CD4-positive, CD25-positive, alpha-beta regulatory T cell (primary cell): ENCODE data around the gene PPP2R5C. TPM values are rescaled to one million over a fixed set of nuclear protein-coding genes. Genes with fewer than 3 reads are reported as not detected.
"Not testable (repeated sequence)": the region's sequence is repeated elsewhere in the genome, so short reads cannot be mapped to it uniquely, and the experiment has no call there.

ENCODE experiments used
- ATAC-seq, 2 donors: fragments of 150-1000 bp; cut with Tn5 transposase; one replicate each; pipeline ENCODE4 v1.10.0; 2021; ENCODE audit warnings: low read depth in 2 of 2, moderate number of reproducible peaks in 2 of 2, moderate library complexity in 1 of 2
- DNase-seq, 3 donors: peaks; one replicate each; pipeline versions ENCODE4 v3.0.0 to v3.0.0-alpha.2; 2012 to 2022; ENCODE audit warnings: mixed read lengths in 1 of 3
- H3K27ac ChIP-seq: one replicate; pipeline ENCODE4 v1.7.0; 2013; ENCODE audit warnings: mild to moderate bottlenecking, low read length; ENCODE audit not compliant: insufficient read depth, poor library complexity, severe bottlenecking
- H3K27me3 ChIP-seq: one replicate; pipeline ENCODE4 v1.7.0; 2013; ENCODE audit warnings: low read length; ENCODE audit not compliant: control insufficient read depth, insufficient read depth
- H3K36me3 ChIP-seq: one replicate; pipeline ENCODE4 v1.7.0; 2013; ENCODE audit warnings: mild to moderate bottlenecking, low read length, moderate library complexity; ENCODE audit not compliant: control insufficient read depth, insufficient read depth
- H3K4me1 ChIP-seq: 2 replicates; pipeline ENCODE4 v1.7.0; 2013; ENCODE audit warnings: mild to moderate bottlenecking, low read length; ENCODE audit not compliant: insufficient read depth, control insufficient read depth, poor library complexity, severe bottlenecking
- H3K4me3 ChIP-seq: one replicate; pipeline ENCODE4 v1.7.0; 2013; ENCODE audit warnings: low read depth, mild to moderate bottlenecking, low read length, moderate library complexity
- H3K9me3 ChIP-seq, 2 experiments: 1 replicate in 1 of 2; 2 replicates in 1 of 2; pipeline ENCODE4 v1.7.0; 2013; ENCODE audit warnings: low read length in 2 of 2, mild to moderate bottlenecking in 1 of 2, moderate library complexity in 1 of 2; ENCODE audit not compliant: control insufficient read depth in 2 of 2
- H3K27ac Mint-ChIP-seq, 3 donors: one replicate each; pipeline ENCODE4 v1.8.0; 2020 to 2022; ENCODE audit warnings: mild to moderate bottlenecking in 3 of 3, mixed read lengths in 3 of 3, moderate library complexity in 2 of 3
- H3K27me3 Mint-ChIP-seq: one replicate; pipeline ENCODE4 v1.8.0; 2022; ENCODE audit warnings: mild to moderate bottlenecking, mixed read lengths
- H3K36me3 Mint-ChIP-seq: one replicate; pipeline ENCODE4 v1.8.0; 2020; ENCODE audit warnings: mixed read lengths
- H3K4me1 Mint-ChIP-seq, 4 donors: one replicate each; pipeline ENCODE4 v1.8.0; 2020 to 2022; ENCODE audit warnings: mixed read lengths in 4 of 4, mild to moderate bottlenecking in 1 of 4
- H3K4me3 Mint-ChIP-seq, 4 donors: one replicate each; pipeline ENCODE4 v1.8.0; 2020 to 2022; ENCODE audit warnings: mild to moderate bottlenecking in 4 of 4, mixed read lengths in 4 of 4, moderate library complexity in 3 of 4
- H3K9me3 Mint-ChIP-seq, 7 donors: one replicate each; pipeline ENCODE4 v1.8.0; 2020 to 2022; ENCODE audit warnings: mixed read lengths in 7 of 7, mild to moderate bottlenecking in 3 of 7, moderate library complexity in 2 of 7
- polyA plus RNA-seq, 4 donors: library from polyadenylated mRNA; unstranded; fragments of 300-500 nt; fragmentation: Illumina TruSeq; gene quantifications; one replicate each; pipeline ENCODE4 v1.2.3, GENCODE V29; 2021
- total RNA-seq: library from RNA; stranded (reverse); gene quantifications from one replicate; pipeline ENCODE4 v1.2.3, GENCODE V29; 2022

The PPP2R5C gene
- total and polyA plus RNA-seq, 5 donors from 2014 or later = 244 to 650 (median 282) TPM

- no peak overlapping the region for H3K27ac Mint-ChIP-seq
- H3K36me3 Mint-ChIP-seq = no peaks in the 10 kb centered on the region
- peaks cover 31% of the 10 kb centered on the region for H3K27me3 Mint-ChIP-seq
- H3K9me3 Mint-ChIP-seq = peaks cover 0 to 32% (median 14%) of the 10 kb centered on the region in 7 donors
- Histone ChIP-seq H3K4me3 (no peak overlapping the region), H3K9me3 (peaks cover 3 to 19% of the 10 kb centered on the region in 2 experiments), H3K27ac (no peak overlapping the region), H3K4me1 (no peaks in the 10 kb centered on the region), H3K27me3 (no peaks in the 10 kb centered on the region), H3K36me3 (no peaks in the 10 kb centered on the region)
- ATAC-seq (no peak), DNase-seq (no peak)
- H3K4me1 Mint-ChIP-seq = peaks cover 0 to 3% (median 0%) of the 10 kb centered on the region in 4 donors
- H3K4me3 Mint-ChIP-seq = no peak overlapping the region
Measured at GRCh38 chr14:101743701-101744100, 17.8 kb upstream of the PPP2R5C start.

- not testable (repeated sequence) for ATAC-seq, H3K27ac Mint-ChIP-seq, H3K4me3 Mint-ChIP-seq, H3K27ac ChIP-seq, H3K36me3 ChIP-seq, H3K36me3 Mint-ChIP-seq, DNase-seq, H3K4me1 ChIP-seq, H3K4me3 ChIP-seq, H3K27me3 ChIP-seq, H3K4me1 Mint-ChIP-seq
- peaks cover 3 to 19% of the 10 kb centered on the region in 2 experiments for H3K9me3 ChIP-seq
- peaks cover 37% of the 10 kb centered on the region for H3K27me3 Mint-ChIP-seq
- peaks cover 0 to 32% (median 14%) of the 10 kb centered on the region in 7 donors for H3K9me3 Mint-ChIP-seq
Measured at GRCh38 chr14:101744382-101744781, 17.1 kb upstream of the PPP2R5C start.

GRCh38 chr14:101749756-101750155, 11.8 kb upstream of the PPP2R5C start:
- Mint-ChIP-seq H3K27me3 (peaks cover 62% of the 10 kb centered on the region), H3K9me3 (peaks cover 2 to 14% (median 4%) of the 10 kb centered on the region in 7 donors)
- not testable (repeated sequence) for H3K27ac Mint-ChIP-seq, H3K4me3 Mint-ChIP-seq, ATAC-seq, DNase-seq, H3K36me3 Mint-ChIP-seq, H3K36me3 ChIP-seq, H3K9me3 ChIP-seq, H3K4me1 ChIP-seq, H3K27ac ChIP-seq, H3K4me1 Mint-ChIP-seq, H3K4me3 ChIP-seq
- peaks cover 27% of the 10 kb centered on the region for H3K27me3 ChIP-seq

- H3K4me1 Mint-ChIP-seq = peaks cover 2 to 7% (median 5%) of the 10 kb centered on the region in 4 donors
- H3K9me3 ChIP-seq = peaks cover 0 to 9% of the 10 kb centered on the region in 2 experiments
- ATAC-seq (no peak), DNase-seq (no peak)
- peaks cover 3% of the 10 kb centered on the region for H3K4me1 ChIP-seq
- H3K27me3 Mint-ChIP-seq = peaks cover 44% of the 10 kb centered on the region
- peaks cover 2 to 10% (median 4%) of the 10 kb centered on the region in 7 donors for H3K9me3 Mint-ChIP-seq
- no peak overlapping the region for H3K4me3 Mint-ChIP-seq
- H3K4me3 ChIP-seq = no peak overlapping the region
- H3K27ac Mint-ChIP-seq = no peak overlapping the region
- H3K36me3 Mint-ChIP-seq = no peaks in the 10 kb centered on the region
- peaks cover 27% of the 10 kb centered on the region for H3K27me3 ChIP-seq
- H3K36me3 ChIP-seq = no peaks in the 10 kb centered on the region
- H3K27ac ChIP-seq = no peak overlapping the region
Measured at GRCh38 chr14:101754893-101755292, 6.6 kb upstream of the PPP2R5C start.

- ATAC-seq (no peak), DNase-seq (no peak)
- Mint-ChIP-seq H3K27me3 (peaks cover 42% of the 10 kb centered on the region), H3K27ac (no peak overlapping the region), H3K9me3 (peaks cover 2 to 10% (median 4%) of the 10 kb centered on the region in 7 donors), H3K4me1 (peaks cover 4 to 9% (median 7%) of the 10 kb centered on the region in 4 donors), H3K4me3 (peak overlapping the region in 1 of 4 donors; percentile 51), H3K36me3 (no peaks in the 10 kb centered on the region)
- Histone ChIP-seq H3K4me1 (peaks cover 6% of the 10 kb centered on the region), H3K9me3 (peaks cover 0 to 9% of the 10 kb centered on the region in 2 experiments), H3K4me3 (no peak overlapping the region), H3K36me3 (no peaks in the 10 kb centered on the region), H3K27ac (no peak overlapping the region), H3K27me3 (peaks cover 27% of the 10 kb centered on the region)
Measured at GRCh38 chr14:101755591-101756324, 5.8 kb upstream of the PPP2R5C start.

GRCh38 chr14:101757064-101757838, 4.3 kb upstream of the PPP2R5C start:
- Mint-ChIP-seq H3K4me3 (peak overlapping the region in 2 of 4 donors; percentile 44 to 56), H3K36me3 (no peaks in the 10 kb centered on the region), H3K9me3 (peaks cover 2 to 9% (median 4%) of the 10 kb centered on the region in 7 donors), H3K27ac (peak overlapping the region in 2 of 3 donors; percentile 49 to 91), H3K27me3 (peaks cover 29% of the 10 kb centered on the region), H3K4me1 (peaks cover 4 to 10% (median 7%) of the 10 kb centered on the region in 4 donors)
- DNase-seq (no peak), ATAC-seq (no peak)
- peaks cover 15% of the 10 kb centered on the region for H3K27me3 ChIP-seq
- H3K9me3 ChIP-seq = peaks cover 0 to 3% of the 10 kb centered on the region in 2 experiments
- H3K4me1 ChIP-seq = peaks cover 8% of the 10 kb centered on the region
- no peak overlapping the region for H3K27ac ChIP-seq
- no peak overlapping the region for H3K4me3 ChIP-seq
- H3K36me3 ChIP-seq = no peaks in the 10 kb centered on the region

GRCh38 chr14:101757839-101758211, 3.7 kb upstream of the PPP2R5C start:
- H3K4me1 ChIP-seq = peaks cover 13% of the 10 kb centered on the region
- H3K9me3 Mint-ChIP-seq = peaks cover 0 to 9% (median 3%) of the 10 kb centered on the region in 7 donors
- peaks cover 4 to 16% (median 10%) of the 10 kb centered on the region in 4 donors for H3K4me1 Mint-ChIP-seq
- H3K27me3 Mint-ChIP-seq = peaks cover 23% of the 10 kb centered on the region
- no peak overlapping the region for H3K4me3 ChIP-seq
- H3K27me3 ChIP-seq = peaks cover 10% of the 10 kb centered on the region
- ATAC-seq (no peak), DNase-seq (no peak)
- H3K27ac Mint-ChIP-seq = peak overlapping the region in 2 of 3 donors; percentile 40 to 49
- H3K36me3 Mint-ChIP-seq = no peaks in the 10 kb centered on the region
- H3K9me3 ChIP-seq = no peaks in the 10 kb centered on the region
- H3K27ac ChIP-seq = no peak overlapping the region
- peak overlapping the region in 2 of 4 donors; percentile 2 to 56 for H3K4me3 Mint-ChIP-seq
- H3K36me3 ChIP-seq = no peaks in the 10 kb centered on the region
